Islet precursor cell (in vitro differentiated cells): ENCODE data around the gene MEF2D.

ENCODE experiments used
- DNase-seq: peaks from one replicate; pipeline ENCODE4 v3.0.0-alpha.2; 2018

The MEF2D gene

DNA sequence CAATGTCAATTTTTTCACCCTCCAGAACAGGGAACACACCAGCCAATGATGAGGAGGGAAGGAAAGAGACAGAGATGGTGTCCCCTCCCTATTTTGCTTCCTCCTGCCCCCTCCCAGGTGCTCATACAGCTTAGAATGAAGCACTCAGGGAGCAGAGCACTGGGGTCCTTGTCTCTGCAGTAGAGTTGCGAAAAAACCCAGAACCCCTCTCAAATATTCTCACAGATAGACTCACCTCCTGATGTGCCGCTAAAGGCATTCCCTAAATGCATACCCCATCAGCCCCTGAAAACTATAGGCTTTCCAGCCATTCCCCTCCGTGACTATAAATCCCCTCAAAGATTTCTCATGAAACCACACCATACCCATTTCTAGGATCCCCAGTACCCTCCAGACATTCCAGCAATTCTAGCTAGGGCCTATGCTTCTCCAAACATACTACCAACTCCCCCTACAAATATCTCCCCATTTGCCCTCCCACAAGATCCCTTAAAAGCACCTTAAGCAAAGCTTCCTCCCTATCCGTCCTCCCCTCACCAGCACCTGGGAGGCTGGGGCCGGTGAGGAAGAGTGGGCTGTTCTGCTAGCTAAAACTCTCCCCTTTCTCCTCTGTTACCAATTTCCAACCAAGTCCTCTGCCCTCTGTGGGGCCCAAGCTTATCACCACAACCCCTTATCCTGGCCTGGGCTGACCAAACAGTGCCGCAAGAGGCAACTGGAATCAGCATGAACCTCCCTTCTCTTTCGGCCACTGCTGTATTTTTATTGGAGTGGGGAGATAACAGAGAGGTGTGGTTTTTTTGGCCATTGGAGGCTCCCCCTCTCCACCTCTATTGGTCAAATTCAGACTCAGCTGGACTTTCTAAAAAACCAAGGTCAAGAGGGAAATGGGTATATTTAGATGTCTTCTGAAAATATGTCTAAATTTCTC is 76.9 kb downstream of the MEF2D start:
- no peak for DNase-seq

DNA sequence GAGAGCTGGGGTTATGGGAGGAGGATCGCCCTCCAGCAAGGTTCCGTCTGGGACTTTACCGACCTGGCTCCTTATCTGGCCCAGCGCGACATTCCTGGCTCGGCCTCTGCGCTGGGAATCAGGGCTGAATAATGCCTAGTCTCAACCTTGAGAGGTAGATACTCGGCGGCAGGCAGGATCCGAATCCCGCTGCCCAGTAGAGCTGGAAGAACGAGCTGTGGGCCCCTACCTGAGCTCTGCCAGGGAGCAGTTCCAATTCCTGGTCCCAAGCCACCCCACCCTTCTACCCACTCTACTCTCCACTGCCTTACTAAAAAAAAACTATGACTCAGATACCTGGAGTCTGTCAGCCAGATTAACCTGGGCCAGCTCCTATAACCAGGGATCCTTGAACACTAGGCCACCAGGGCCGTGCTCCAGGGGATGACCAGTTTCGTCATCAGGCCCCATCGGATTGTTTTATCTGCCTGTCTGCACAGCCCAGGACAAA is 77.9 kb downstream of the MEF2D start:
- peak; percentile 89 for DNase-seq

DNA sequence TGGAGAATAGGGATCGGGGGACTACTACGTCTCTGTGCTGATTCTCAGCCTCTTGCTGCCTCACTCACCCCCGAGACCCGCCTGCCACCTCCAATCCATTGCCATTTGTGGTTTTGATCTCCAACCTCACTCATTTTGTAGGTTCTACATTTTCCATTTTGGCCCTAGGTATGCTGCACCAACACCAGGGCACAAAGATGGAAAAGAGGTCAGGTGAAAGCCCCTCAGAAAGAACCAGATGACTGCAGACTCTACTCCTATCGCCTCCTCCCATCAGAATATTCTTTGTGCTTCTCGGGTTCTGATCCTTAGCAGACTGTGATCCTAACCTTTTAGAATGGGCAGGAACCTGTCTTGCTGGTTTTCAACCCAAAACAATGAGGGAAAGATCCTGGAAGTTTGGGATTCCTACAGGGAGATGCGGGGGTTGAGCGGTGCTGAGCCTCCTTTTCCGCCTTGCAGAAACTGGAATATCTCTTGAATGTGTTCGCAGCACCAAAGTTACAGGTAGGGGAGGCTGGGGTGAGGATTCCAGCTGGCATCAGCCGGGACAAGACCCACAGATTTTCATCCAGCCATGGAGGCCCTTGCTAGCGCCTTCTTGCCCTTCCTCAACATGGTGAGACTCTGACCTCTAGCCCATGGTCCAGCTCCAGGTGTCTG is 78.5 kb downstream of the MEF2D start:
- peak; percentile 71 for DNase-seq

DNA sequence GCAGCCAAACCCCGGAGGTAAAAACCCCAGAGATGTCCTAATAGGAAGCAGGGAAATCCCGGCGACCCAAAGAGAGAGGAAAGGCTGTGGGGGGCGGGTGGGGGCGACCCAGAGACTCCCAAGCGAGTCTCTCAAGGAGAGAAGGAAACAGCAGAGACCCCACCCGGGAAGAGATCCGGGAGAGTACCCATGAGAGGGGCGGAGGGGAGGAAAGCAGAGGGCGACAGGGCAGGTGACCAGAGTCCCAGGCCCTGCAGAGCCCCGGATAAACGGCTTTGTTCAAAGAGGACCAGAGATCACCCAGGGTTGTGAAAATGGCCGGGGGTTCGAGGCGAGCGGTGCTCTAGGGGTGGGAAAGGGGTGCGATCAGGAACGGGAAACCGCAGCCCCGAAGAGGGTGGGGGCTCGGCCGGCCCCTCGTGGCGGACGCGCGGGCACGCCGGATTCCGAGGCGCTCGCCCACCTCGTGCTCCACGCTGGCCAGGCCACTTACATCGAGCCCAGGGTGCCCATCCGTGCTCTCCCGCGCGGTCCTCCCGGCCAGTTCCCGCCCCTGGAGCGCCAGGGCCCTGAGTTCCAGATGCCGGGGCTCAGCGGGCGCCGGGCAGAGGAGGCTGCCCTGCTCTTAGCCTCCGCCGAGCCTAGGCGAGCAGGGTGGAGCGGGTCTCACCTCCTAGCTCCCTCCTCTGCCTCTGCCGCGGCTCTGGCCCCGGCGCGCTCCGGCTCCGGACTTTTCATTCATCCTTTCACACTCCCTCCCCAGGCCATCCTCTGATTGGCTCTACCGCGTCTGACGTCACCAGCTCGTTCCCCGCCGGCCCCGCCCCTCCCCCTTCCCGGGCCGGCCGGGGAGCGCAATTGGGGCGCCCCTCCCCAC is 79.3 kb downstream of the MEF2D start:
- DNase-seq = peak; percentile 96

DNA sequence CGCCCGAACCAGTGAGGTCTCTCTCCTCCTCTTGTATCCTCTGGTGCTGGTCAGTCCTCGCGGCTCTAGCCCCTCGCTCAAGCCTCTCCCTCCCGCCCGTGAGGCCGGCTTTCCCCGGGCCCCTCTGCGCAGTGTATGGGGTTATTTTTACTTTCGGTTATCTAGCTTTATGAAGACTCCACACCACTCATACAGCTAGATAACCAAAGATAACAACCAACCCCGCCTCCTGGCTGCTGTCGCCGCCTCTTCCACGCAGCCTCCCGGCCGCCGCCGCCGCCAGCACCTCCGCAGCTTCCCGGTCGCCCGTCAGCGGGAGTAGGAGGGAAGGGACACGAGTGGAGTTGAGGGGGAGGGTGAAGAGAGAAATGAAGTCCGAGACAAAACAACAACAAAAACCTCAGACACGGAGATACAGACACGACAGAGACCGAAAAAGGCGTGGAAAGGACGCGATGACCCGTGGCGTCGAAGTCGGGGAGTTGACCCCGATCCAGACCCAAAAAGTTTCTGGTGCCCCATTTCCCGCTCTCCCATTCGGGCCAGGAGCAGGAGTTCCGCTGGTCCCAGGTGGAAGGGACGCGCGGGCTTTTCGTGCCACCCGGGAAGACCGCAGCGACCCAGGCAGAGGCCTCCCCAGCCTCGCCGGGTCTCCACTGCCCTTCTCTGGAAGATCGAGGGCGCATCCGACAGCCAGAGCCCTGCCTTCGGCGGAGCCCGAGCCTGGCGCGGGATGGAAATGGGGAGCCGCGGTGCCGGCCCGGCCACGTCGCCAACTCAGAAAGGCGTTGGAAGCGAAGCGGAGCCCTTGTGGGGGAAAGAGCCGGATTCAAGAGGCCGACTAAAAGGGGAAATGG is 80.1 kb downstream of the MEF2D start:
- DNase-seq = peak; percentile 58

DNA sequence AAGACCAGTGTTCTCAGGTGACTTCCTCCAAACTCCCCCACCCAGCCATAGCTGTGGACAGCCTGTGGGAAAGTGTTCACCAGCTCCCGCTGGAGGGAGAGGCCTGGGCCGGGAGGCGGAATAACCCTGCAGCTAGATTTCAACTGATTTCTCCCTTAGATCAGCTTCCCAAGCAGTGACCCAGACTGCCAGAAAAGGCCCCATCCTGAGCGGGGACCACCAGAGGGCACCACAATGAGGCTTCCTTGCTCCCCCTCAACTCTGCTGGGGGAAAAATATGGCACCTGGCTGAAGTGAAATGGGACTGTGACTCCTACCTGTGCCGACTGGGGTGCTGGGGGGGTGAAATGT is 80.7 kb downstream of the MEF2D start:
- DNase-seq = peak; percentile 77

DNA sequence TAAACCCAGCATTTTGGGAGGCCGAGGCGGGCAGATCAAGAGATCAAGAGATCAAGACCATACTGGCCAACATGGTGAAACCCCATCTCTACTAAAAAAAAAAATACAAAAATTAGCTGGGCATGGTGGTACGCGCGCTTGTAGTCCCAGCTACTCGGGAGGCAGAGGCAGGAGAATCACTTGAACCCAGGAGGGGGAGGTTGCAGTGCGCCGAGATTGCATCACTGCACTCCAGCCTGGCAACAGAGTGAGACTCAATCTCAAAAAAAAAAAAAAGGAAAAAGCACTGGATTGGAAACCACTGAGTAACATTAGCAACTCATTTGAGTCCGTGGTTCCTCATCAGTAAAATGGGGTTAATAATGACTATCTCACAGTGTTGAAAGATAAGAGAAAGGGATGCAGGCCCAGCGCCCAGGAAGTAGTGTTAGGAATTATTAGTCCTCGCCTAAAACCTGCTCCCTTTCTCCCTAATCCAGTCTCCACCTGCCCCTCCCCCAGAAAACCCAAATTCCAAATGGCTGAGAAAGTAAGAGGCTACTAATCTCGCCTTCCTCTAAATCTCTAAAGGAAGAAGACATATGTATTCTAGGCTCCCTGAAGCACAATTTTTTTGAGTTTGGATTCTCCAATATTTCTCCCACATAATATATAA is 82.0 kb downstream of the MEF2D start:
- no peak for DNase-seq

DNA sequence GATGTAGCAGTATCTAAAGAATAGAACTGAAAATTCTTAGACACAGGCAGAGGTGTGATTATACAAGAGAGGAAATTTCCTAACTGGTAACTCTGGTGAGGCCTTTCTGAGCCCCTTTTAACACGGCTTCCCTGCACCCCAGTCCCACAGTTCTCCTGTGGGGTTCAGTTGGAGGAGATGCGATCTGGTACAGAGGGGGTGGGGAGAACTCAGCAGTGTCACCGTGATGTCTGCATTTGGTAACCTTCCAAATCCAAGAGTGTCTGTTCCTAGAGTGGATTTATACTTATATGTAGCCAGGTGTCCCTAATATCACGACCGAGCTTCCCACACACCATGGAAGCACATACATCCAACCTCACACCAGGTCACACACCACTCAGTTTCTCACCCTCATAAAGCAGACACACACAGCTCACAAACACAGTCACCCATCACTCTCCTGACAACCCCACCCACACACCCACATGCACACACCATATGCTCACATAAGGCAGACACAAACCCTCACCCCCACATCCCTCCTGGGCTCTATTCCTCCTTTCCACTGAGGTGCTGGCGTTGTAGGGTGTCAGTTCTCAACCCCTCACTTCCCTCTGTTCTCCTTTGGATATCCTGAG is 83.1 kb downstream of the MEF2D start:
- DNase-seq = no peak

DNA sequence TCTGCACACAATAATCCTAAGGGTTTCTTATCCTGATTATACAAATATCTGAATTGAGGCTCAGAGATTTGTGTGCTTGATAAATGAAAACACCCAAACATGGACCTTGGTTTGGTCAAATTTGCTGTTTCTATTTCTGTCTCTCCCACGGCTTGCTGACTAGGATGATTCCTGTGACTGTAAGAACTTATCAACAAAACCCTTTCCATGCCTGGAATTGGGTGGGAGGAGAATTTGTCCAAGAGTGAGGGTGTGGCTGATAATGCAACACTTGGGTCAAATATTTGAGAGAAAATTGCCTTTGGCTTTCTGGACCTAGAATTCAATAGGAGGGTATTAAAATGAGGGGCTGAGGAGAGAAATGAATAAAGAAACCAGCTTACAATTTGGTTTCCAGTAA is 83.6 kb downstream of the MEF2D start:
- DNase-seq = no peak

DNA sequence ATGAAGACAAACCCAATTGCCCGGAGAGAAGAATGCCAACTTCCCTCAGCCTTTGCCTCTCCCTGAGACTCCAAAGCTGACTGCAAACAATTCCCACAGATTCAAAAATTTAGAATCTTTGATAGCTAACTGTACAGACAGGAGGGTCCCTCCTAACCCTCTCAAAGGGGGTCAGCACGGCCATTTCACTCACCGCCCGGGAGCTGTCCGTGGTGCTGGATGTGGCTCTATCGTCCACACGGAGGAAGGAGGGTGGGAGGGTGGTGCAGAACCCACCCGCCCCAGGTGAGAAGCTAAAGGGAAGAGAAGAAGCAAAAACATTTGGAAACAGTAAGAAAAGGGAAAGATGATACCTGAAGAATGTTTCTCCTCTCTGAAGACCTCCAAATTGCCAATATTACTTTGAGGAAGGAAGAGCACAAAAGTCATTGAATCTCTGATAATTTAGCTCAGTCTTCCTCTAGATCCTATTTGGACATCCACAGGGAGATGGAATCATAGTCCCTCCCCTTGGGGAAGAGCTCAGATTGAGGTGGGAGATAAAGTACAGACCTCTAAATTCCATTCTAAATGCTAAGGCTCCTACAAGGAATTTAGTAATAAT is 86.0 kb downstream of the MEF2D start:
- DNase-seq = no peak
